GM19238 (cell line): ENCODE measurements around the gene PRKAR1B.

Experiments
- DNase-seq: peaks from one replicate; pipeline ENCODE4 v3.0.0; 2011; ENCODE audit warnings: low spot score; ENCODE audit not compliant: insufficient read length

The PRKAR1B gene

DNA sequence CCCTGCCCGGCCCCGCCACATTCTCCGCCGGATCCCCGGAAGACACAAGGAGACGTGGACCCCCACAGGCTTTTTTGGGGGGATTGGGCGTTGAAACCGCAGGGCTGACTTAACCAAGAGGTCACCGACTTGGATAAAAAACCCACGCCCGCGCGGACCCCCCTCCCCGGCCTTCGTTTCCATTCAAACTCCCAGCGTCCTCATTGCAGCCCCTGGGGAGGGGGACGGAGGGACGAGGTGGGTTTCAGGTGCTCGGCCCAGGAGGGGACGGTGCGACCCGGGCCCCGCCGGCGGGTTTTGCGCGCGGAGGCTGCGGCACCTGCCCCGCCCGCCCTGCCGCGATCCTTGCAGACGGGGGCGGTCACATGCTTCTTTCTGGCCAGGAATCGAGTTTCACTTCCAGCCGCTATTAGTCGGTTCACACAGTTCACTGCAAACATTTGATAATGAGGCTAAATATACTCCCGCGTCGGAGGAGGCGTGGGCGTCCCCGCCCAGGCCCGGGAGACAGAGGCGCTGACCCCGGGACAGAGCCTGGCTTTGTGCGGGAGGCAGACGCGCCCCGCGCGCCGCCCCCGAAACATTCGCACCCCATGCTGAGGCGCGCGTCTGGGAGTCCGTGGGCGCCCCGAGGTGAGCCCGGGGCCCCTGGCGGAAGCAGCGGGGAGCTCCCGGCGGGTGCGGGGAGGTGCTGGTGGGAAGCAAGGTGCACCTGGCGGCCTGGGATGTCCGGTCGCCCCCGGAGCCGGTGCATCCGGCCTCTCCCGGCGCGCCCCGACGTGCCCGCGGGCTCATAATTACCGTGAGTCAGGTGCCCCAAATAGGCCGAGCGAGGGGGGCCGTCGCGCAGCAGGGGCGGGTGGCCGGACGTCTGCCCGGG is 204.8 kb downstream of the PRKAR1B start:
- DNase-seq, result no peak

DNA sequence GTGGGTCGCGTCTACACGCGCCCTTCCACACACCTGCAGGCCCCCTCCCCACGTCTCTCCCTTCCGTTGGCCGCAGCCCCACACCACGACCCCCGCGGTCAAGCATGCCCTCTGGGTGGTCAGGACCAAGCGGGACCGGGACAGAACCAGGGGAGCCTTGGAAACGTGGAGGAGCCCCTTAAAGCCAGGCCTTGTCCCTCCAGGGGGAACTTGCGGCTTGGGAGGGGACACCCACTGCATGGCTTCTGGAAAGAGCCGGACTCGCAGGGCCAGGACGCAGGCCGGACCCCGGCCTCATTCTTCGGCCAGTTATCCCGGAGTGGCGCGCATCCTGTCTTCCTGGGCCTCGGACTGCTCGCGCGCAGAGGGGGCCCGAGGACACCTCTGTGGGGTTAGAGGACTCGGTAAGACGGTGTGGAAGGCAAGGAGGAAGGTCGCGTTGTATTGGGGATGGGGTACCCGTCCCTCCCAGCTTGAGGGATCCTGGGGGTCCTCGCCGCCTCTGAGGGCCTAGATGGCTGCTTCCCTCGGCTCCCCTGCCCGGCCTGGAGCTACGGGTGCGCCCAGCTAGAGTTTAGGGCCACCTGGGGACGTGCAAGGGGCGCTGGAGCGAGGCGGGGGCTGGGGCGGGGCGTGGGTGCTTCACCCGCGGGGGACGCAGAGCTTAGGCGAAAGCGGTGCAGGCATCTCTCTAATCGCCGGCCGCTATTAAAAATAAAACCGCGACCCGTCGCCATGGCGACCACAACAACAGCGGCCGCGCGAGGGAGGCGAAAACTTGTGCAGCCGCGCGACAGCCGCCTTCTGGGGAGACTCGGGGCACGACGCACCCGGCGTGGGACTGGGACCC is 205.6 kb downstream of the PRKAR1B start:
- no peak for DNase-seq

- DNase-seq, result no peak
Measured at GRCh38 chr7:520503-521161, 206.4 kb downstream of the PRKAR1B start.

DNA sequence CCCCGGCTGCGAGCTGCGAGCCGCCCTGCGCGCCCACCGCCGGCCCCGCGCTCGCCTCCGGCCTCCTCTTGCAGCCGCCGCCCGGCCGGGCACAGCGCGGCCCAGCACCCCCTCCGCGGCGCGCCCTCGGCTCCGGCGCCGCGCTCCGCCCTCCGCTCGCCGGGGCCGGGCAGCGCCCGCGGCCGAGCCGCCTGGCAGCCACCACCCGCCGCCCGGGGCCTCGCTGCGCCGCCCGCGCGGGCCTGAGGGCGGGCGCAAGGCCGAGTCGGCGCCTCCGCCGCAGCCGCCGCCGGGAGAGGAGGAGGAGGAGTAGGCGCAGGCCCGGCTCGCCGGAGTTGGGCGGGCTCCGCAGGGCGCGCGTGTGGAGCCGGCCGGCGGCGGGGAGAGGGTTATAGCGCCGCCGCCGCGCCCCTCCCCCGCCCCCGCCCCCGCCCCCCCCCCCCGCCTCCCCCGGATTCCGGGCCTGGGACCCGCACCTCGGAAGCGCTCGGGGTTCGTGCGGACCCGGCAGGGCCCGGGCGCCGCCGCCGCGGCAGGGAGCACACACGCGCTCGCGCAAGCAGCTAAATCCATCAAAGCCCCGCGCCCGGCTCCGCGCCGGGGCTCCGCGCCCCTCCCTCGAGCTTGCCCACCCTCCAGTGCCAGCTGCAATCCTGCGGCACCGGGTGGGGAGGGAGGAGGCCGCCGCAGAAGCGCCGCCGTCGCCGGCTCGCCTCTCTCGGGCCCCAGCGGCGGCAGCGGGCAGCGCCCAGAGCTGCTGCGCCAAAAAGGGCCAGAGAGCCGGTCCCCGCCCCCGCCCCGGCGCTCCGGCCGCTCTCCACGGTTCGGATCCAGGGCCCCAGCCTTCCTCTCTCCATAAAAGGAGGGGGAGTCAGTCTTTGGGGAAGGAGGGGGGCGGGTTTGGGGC is 207.3 kb downstream of the PRKAR1B start, which contains the start of gene PDGFA:
Gene PDGFA, minus strand, starts transcription at position 363 of the 907 bp plus-strand sequence. CDS start 845 bp downstream, outside the sequence.
- no peak for DNase-seq

- no peak for DNase-seq
Measured at GRCh38 chr7:518630-519483, 208.2 kb downstream of the PRKAR1B start.

DNA sequence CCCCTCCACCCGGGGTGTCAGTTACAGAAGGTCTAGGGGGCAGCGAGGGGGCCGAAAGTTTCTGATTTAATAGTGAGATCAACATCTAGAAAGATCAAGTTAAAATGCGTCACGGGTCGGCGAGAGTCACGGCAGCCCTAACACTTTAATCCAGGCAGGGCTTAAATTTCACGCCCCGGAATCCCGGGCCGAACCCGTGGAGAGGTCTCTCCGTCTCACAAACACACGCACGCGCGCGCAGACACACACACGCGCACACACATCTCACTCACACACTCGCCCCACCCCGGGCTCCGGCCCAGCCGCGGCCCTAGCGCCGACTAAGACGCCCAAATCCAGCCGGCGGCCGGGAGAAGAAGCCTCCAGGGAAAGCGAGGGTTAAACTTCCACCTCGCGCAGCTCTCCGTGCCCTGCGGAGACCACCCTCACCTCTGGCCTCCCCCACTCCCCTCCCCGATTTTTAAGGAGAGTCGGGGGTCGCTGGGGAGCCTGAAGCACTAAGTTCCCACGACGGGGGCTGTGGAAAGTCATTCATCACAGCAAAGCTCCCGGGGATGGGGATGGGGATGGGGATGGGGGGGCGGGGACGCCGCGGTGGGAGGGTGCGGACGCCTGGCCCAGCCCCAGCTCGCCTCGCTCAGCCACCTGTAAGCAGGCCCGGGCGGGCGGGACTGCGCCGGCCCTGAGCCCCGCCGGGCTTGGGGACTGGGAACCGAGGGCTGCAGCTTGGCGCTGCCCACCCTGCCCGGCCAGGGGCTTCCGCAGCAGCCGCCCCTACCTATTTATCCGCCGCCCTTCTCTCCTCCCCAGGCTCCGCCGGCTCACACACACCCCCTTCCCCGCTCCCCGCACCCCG is 209.1 kb downstream of the PRKAR1B start:
- DNase-seq, result no peak

DNA sequence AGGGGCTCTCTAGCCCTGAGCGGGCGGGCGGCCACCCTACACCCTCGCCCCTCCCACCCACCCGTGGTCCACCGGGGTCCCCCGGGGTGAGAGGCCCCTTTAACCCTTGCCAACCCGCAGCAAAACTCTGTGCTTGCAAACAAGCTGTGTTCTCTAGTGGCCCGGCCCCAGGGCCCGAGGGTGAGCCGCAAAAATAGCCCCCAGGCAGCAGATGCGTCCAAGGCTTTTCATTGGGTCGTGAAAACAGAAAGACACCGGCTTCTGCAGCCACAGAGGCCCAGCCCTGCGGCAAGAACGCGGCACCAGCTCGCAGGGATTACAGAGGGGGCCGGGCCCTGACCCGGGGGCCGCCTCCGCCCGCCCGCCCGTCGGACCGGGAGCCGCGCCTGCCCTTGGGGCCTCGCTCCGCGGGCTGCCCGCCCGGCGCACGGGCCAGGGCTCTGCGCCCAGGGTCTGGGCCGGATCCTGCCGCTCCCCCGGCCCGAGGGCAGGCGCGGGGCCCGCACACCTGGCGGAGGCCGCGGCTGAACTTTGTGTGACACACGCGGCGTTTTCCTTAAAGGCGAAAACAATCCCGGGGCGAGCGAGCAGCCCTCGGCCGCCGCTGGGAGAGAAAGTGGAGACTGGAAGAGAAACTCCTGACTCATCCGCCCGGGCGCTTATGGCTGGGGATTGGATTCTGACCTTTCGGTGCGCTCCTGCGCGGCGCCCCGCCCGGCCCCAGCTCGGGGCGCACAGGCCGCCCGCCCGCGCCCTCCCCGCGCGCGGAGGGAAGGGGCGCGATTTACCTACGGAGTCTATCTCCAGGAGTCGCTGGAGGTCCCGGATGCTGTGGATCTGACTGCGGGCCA is 210.2 kb downstream of the PRKAR1B start:
- DNase-seq, result no peak

DNA sequence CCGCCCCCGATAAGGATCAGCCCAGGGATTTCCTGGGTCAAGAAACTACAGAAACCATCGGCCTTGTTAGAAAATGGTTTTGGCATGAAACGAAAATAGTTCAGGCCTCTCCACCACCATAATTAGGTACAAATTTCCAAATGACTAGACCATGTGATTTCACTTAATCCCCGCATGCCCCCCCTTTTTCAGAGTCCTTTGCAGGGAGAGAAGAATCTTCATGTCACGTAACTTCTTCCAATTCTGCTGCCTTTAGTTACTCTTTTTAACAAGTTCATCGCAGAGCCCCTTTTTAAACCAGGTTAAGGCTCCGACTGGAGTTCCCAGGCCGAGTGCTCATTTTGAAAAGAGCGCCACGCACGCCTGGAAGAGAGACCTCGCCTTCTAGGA is 210.9 kb downstream of the PRKAR1B start:
- DNase-seq, result no peak

DNA sequence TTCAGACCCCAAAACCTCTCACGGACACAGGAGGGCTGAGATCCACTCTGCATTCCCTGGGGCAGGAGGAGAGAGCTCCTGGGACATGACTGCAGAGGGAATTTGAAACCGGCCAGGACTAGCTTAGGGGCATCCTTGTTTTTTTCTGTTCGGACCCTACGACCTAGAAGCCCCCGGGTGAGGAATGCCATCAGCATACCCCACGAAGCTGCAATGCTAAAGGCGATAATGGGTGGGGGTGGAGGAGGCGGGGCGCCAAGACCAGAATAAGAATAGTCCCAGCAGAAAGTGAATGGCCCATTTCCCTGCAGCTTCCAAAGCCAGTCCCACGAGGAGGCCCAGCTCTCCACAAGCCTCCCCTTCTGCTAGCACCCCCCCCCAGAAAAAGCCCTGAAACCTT is 211.5 kb downstream of the PRKAR1B start:
- no peak for DNase-seq

- no peak for DNase-seq
Measured at GRCh38 chr7:514651-515598, 212.2 kb downstream of the PRKAR1B start.

GRCh38 chr7:514242-514641 is 212.8 kb downstream of the PRKAR1B start:
- DNase-seq, result no peak

DNA sequence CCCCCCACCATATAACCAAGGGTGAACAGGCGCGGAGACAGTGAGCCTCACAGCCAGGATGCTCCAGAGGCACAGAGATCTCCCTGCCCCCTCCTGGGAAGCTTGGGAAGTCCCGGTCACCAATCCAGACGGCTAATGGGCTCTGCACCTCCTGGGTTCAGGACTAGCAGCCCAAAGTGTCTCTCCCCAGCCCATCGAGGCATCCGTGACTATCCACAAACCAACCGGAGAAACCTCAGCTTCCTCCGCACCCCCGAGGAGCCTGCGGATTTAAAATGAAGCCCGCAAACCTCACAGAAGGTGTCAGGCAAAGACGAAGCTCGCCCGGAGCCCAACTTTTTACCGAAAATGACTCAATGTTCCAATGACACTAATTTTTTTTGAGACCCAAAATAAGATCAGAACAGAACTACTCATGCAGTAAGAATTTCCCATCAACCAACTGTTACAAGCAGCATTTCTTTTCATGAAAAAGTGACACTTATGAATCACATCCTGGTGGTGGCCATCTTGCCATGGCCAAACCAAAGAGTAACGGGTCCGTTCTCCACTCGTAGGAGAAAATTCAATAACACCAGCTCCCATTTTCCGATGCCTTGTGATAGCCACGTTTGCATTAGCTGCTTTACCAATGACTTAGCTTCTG is 213.4 kb downstream of the PRKAR1B start:
- no peak for DNase-seq

DNA sequence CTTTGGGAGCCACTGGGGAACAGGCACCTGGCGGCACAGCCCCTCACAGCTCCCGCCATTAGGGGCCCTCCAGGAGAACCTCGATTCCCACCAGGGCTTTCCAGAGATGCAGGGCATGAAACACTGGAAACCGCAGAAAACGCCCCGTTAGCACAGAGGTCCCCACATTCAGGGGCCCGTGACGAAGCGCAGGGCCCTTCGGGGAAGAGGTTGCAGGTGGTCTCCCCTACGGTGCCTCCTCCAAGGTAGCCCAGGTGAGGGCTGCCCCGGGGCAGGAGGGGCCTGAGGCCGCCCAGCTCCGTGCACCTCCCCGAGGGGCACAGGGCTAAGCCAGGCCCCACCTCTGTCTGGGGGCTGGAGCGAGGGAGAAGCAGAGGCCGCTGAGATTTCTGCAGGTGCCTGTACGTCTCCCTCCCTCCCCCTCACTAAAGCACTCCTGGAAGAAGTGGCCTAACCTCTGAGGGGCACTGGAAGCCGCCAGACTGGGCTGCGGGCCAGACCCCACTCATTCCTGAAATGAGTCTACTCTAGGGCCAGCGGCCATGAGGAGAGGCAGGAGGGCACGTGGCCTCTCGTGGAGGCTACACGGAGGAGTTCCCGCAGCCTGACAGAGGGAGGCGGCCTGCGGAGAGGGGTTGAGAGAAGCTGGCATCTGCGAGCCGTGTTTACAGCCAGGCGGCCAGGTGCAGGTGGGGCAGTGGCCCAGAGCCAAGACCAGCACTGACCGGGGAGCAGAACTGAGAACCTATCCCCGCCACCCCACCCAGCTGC is 214.4 kb downstream of the PRKAR1B start:
- DNase-seq, result no peak

- DNase-seq, result no peak
Measured at GRCh38 chr7:512146-512510, 215.0 kb downstream of the PRKAR1B start.

DNA sequence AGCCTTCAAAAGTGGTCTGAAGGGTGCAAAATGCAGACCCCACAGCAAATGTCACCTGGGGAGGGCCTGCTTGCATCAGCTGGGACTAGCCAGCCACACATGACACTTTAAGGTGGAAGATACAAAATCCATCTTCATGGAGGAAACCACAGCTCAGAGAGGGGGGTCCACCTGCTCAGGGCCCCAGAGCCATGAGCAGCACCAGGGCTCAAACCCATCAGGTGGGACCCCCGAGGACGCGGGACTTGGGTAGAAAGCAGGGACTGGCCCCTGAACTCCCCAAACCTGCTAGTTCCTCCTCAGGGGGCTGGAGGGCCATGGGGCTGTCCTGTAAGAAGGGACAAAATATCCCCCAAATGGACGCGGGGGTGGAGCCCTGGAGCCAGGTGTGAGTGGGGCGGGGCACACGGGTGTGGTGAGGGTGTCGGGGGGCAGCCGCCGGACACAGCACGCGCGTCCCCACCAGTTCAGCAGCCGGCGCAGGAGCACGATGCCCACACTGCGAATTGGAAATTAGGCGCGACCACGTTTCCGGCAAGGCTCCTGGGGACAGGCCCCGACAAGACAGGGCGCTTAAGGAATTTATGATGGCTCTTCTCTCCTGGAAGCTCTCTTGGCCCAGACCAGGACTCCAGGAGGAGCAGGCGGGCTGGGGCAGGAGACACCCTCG is 215.5 kb downstream of the PRKAR1B start:
- DNase-seq, result no peak
